ENCODE data around the gene CAVIN4.

DNA sequence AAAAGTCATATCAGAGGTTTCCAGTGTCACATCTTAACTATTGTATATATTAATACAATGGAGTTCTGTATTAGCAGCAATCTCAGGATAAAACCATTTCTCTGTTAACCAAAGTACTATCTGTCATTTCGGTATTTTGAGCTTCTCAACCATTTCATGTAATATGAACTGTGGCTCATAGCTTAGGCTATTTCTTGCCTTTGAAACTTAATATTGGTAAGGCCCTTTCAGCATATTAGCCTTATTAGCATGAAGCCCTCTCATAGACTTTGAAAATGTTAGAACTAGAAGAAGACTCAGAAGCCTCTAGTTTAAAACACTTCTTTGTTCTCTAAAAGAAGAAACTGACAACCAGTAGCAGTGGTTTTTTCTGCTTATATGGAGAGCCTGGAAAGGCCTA lies 731 bp downstream of the CAVIN4 start:
- TF ChIP-seq, protein P1, sequence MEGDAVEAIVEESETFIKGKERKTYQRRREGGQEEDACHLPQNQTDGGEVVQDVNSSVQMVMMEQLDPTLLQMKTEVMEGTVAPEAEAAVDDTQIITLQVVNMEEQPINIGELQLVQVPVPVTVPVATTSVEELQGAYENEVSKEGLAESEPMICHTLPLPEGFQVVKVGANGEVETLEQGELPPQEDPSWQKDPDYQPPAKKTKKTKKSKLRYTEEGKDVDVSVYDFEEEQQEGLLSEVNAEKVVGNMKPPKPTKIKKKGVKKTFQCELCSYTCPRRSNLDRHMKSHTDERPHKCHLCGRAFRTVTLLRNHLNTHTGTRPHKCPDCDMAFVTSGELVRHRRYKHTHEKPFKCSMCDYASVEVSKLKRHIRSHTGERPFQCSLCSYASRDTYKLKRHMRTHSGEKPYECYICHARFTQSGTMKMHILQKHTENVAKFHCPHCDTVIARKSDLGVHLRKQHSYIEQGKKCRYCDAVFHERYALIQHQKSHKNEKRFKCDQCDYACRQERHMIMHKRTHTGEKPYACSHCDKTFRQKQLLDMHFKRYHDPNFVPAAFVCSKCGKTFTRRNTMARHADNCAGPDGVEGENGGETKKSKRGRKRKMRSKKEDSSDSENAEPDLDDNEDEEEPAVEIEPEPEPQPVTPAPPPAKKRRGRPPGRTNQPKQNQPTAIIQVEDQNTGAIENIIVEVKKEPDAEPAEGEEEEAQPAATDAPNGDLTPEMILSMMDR (conservative IDR thresholded peaks at IDR 0.05 in 1 of 2, IDR thresholded peaks at IDR 0.05 in 1 of 2; ENCODE audit: low read depth in 1 of 2, low read length in 2 of 2) = no peak
- no peak for TF ChIP-seq EZH2 (IDR thresholded peaks at IDR 0.05; ENCODE audit: low read length, missing control alignments)

Measured in fibroblast of lung (primary cell).